ENCODE results near the gene LDHD. TPM values are rescaled to one million over a fixed set of nuclear protein-coding genes. Genes with fewer than 3 reads are reported as not detected.

LDHD gene
- total and polyA plus RNA-seq, 12 donors, result 2.4 to 46.0 (median 19.6) TPM

- Histone ChIP-seq H3K27me3 (no peaks in the 10 kb centered on the region), H3K4me3 (no peak overlapping the region), H3K27ac (no peak overlapping the region), H3K4me1 (replicated peaks in 1 of 2) (peaks cover 0 to 7% of the 10 kb centered on the region in 2 donors), H3K9me3 (replicated peaks in 1 of 3) (no peaks in the 10 kb centered on the region), H3K36me3 (replicated peaks in 1 of 2) (no peaks in the 10 kb centered on the region)
- DNase-seq, result no peak
- intact Hi-C loops (cut with DNase I), result no loop called here
- TF ChIP-seq CTCF (IDR thresholded peaks at IDR 0.05) (no peak), POLR2A (IDR thresholded peaks at IDR 0.05) (no peak)
- WGBS, 4 donors, result 87 to 89% (median 87%) methylated on average over 10 of the region's 10 CpGs
Measured at GRCh38 chr16:75068085-75069031, 48.2 kb downstream of the LDHD start.

- Histone ChIP-seq H3K4me1 (replicated peaks in 1 of 2) (peaks cover 6 to 21% of the 10 kb centered on the region in 2 donors), H3K36me3 (replicated peaks in 1 of 2) (no peaks in the 10 kb centered on the region), H3K9me3 (replicated peaks in 1 of 3) (no peaks in the 10 kb centered on the region), H3K27ac (no peak overlapping the region), H3K4me3 (no peak overlapping the region), H3K27me3 (no peaks in the 10 kb centered on the region)
- TF ChIP-seq POLR2A (IDR thresholded peaks at IDR 0.05) (no peak), CTCF (IDR thresholded peaks at IDR 0.05) (no peak)
- intact Hi-C loops (cut with DNase I), result no loop called here
- 90 to 93% (median 90%) methylated on average over 6 of the region's 6 CpGs for WGBS, 4 donors
- no peak for DNase-seq
Measured at GRCh38 chr16:75066861-75067447, 49.6 kb downstream of the LDHD start.

- Histone ChIP-seq H3K36me3 (replicated peaks in 1 of 2) (no peaks in the 10 kb centered on the region), H3K27ac (no peak overlapping the region), H3K27me3 (no peaks in the 10 kb centered on the region), H3K4me3 (no peak overlapping the region), H3K9me3 (replicated peaks in 1 of 3) (no peaks in the 10 kb centered on the region), H3K4me1 (replicated peaks in 1 of 2) (peaks cover 7 to 26% of the 10 kb centered on the region in 2 donors)
- no peak for TF ChIP-seq POLR2A (IDR thresholded peaks at IDR 0.05)
- TF ChIP-seq CTCF (IDR thresholded peaks at IDR 0.05), result no peak
- DNase-seq, result no peak
- intact Hi-C loops (cut with DNase I), result no loop called here
- WGBS, 4 donors, result 87 to 94% (median 91%) methylated on average over 7 of the region's 7 CpGs
Measured at GRCh38 chr16:75065521-75066149, 50.9 kb downstream of the LDHD start.

- no peaks in the 10 kb centered on the region for H3K27me3 ChIP-seq
- 75 to 81% (median 78%) methylated on average over 10 of the region's 10 CpGs for WGBS, 4 donors
- H3K9me3 ChIP-seq (replicated peaks in 1 of 3), result no peaks in the 10 kb centered on the region
- no peak for TF ChIP-seq CTCF (IDR thresholded peaks at IDR 0.05)
- TF ChIP-seq POLR2A (IDR thresholded peaks at IDR 0.05), result no peak
- H3K4me1 ChIP-seq (replicated peaks in 1 of 2), result peaks cover 10 to 26% of the 10 kb centered on the region in 2 donors
- intact Hi-C loops (cut with DNase I), result no loop called here
- H3K27ac ChIP-seq, result no peak overlapping the region
- DNase-seq, result no peak
- no peak overlapping the region for H3K4me3 ChIP-seq
- no peaks in the 10 kb centered on the region for H3K36me3 ChIP-seq (replicated peaks in 1 of 2)
Measured at GRCh38 chr16:75065149-75065505, 51.5 kb downstream of the LDHD start.
